Hepatocyte (in vitro differentiated cells): ENCODE results near the gene NOC2L.

Experiments used
- EZH2 ChIP-seq: fragments of 200-600 bp; sonication (generic); IDR thresholded peaks from 2 replicates; pipeline ENCODE4 v1.6.1; 2016; ENCODE audit warnings: antibody characterized with exemption, mild to moderate bottlenecking, borderline replicate concordance
- EZH2phosphoT487 ChIP-seq: fragments of 200-600 bp; sonication (generic); IDR thresholded peaks from one replicate; pipeline ENCODE4 v1.6.1; 2018; ENCODE audit warnings: antibody characterized with exemption, mild to moderate bottlenecking, low read depth, moderate library complexity; ENCODE audit not compliant: unreplicated experiment, severe bottlenecking

DNA sequence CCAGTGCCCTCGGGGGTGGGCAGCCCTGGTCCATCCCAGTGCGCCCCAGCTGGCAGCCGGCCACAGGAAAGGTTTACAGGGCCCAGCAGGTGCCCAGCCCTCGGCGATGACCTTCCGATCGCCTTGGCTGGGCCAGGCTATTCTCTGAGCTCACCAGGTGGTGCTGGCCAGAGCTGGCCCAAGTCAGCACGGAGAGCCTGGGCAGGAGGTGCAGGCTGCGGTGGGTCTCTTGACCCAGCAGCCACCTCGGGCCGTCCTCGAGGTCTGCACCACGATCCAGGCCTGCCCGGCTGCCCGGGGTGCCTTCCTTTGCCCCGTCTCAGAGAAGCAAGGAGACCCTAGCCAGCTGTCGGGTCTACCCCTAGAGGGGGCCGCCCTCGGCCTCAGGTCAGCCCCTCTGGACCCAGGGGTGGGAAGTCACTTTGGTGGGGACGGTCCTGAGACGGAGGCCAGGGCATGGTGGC, 22.5 kb upstream of the NOC2L start:
- no peak for TF ChIP-seq EZH2
- no peak for TF ChIP-seq EZH2phosphoT487
